GM10248 (cell line): ENCODE data around the gene OASL.

Experiments used
- CTCF ChIA-PET: fragments of 300-600 bp; sonication (Branson Sonifier 250); formaldehyde crosslinking; extraction: SDS; loops from one replicate; lab custom pipeline; 2021; ENCODE audit warnings: antibody characterized with exemption; lab: Yijun Ruan, JAX
- POLR2A ChIA-PET: fragments of 350-650 bp; sonication (Branson Sonifier 250); formaldehyde crosslinking; extraction: SDS; loops from one replicate; lab custom pipeline; 2020; ENCODE audit warnings: antibody characterized with exemption; lab: Yijun Ruan, JAX
- DNase-seq: peaks from one replicate; pipeline ENCODE4 v3.0.0; 2012; ENCODE audit errors: extremely low spot score
- TF ChIP-seq, protein P1 (sequence below): IDR thresholded peaks from 2 replicates; pipeline ENCODE4 v1.5.1; 2012; ENCODE audit warnings: mild to moderate bottlenecking, low read depth; ENCODE audit errors: extremely low read depth, missing control alignments, control extremely low read depth

OASL gene

DNA sequence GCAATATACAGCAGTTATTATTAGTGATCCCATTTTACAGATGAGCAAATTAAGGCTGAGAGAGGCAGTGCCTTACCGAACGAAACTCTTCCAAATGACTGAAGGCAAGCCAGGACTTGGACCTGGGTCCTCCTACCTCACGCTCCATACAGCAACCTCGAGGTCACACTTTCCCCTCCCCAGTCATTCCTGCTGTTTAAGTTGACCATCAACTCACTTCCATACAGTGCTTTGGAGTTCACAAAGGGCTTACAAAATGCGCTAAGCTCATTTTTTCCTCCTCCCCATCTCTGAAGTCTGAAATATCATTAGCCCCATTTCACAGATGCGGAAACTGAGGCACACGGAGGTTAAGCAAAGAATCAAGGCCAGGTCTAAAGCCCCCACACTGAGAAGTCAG lies 56.4 kb downstream of the OASL start:
- ChIA-PET CTCF (interaction anchor here (1.3 to 4.3 kb wide), 3 partner anchors 9 to 113 kb away, joined by 3 to 31 read pairs (median 5); no protein-coding TSS in a partner anchor), POLR2A (no interaction called here)
- TF ChIP-seq, protein P1, sequence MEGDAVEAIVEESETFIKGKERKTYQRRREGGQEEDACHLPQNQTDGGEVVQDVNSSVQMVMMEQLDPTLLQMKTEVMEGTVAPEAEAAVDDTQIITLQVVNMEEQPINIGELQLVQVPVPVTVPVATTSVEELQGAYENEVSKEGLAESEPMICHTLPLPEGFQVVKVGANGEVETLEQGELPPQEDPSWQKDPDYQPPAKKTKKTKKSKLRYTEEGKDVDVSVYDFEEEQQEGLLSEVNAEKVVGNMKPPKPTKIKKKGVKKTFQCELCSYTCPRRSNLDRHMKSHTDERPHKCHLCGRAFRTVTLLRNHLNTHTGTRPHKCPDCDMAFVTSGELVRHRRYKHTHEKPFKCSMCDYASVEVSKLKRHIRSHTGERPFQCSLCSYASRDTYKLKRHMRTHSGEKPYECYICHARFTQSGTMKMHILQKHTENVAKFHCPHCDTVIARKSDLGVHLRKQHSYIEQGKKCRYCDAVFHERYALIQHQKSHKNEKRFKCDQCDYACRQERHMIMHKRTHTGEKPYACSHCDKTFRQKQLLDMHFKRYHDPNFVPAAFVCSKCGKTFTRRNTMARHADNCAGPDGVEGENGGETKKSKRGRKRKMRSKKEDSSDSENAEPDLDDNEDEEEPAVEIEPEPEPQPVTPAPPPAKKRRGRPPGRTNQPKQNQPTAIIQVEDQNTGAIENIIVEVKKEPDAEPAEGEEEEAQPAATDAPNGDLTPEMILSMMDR = no peak

DNA sequence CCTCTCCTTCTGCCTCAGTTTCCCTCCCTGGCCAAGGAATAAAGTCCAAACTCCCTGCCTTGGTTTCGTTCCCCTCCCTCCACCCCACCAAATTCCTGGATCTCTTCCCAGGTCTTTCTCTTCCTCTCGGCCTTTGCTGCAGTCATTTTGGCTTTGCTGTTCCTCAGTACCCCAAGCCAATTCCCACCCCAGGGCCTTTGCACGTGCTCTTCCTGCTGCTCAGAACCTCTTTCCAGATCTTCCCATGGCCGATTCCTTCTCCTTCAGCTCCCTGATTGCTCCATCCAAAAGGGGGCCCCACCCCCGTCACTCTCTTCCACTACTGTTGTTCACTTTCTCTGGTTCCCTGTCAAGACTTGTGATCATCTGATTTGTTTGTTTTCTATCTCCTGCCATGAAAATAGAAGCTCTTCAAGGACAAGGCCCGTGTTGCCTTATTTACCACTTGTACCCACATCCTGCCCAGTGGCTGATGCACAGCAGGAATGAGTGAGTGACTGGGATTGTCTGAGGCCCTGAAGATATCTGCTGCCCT lies 57.6 kb downstream of the OASL start:
- TF ChIP-seq, protein P1 = no peak
- ChIA-PET CTCF (interaction anchor here (1.4 to 4.3 kb wide), 3 partner anchors 9 to 17 kb away, joined by 3 to 31 read pairs (median 12); no protein-coding TSS in a partner anchor), POLR2A (no interaction called here)
- no peak for DNase-seq

More for the DNA sequence above, 56.4 kb downstream of the OASL start:
- DNase-seq = no peak

DNA sequence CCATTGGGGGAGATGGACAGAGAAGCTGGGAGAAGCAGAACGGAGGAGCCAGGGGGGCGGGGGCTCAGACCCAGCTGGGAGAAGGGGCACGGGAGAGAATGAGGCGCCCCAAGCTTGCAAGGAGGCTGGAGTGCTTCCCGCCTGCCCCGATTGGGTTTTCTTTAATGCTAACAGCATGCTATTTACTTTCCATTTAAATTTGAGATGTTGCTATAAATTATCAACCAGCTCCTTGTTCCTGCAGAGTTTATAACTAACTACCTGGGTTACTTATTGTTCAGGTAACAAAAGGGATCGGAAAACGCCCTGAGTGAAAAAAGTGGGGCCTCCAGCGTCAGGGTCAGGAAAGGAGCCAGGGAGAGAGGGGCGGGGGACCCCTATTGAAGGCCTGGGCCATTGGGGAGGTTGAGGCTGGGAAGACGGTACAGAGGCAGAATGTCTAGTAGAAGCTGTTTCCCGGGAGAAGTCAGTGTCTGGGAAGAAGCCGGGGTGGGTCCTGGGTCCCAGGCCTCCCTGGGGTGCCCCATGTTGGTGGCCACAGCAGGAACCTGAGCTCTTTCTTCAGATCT lies 58.2 kb downstream of the OASL start:
- no peak for DNase-seq
- TF ChIP-seq, protein P1 = no peak
- ChIA-PET POLR2A (interaction anchor here (0.6 kb wide), 1 partner anchor 125 kb away, joined by 8 read pairs; no protein-coding TSS in a partner anchor), CTCF (interaction anchor here (1.1 to 4.3 kb wide), 4 partner anchors 9 to 336 kb away, joined by 3 to 31 read pairs (median 8); no protein-coding TSS in a partner anchor)

DNA sequence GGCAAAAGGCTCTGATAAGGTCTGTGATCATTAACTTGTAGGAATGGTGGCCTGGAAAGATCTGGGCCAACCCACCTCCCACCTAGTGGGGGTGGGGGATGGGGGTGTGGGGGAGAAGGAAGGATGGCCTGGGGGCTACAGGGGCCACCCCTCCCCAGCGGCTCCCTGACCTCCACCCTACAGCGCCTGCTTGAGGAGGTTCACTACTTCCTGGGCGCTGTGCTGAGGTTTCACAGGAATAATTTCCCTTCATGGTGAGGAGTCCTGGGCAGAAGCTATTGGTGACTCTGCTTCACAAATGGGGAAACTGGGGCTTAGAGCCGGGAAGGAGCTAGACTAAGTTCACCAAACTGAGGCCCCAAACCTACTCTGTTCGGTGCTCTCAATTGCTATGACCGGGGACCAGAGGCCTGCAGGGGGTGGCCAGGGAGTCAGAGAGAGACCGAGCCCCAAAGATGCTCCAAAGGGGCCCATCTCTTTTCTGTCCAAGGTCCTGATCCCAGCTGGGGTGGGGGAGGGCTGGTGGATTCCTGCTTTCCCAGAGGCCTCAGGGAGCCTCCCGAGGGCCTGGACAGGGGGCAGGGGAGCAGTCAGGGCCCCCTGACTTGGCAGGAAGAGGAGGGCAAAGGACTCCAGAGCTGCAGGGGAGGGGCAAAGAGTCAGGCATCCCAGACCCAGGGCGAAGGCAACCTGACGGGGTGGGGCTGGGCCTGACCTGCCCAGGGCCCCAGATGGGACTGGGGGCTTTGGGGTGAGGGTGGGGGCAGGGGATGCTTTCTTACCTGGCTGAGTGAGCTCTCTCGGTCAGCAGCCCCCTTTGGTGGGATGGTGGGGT lies 59.0 kb downstream of the OASL start:
- ChIA-PET POLR2A (interaction anchor here (0.6 to 0.7 kb wide), 2 partner anchors 126 to 1175 kb away, joined by 3 to 8 read pairs; no protein-coding TSS in a partner anchor), CTCF (interaction anchor here (1.1 to 4.3 kb wide), 4 partner anchors 8 to 335 kb away, joined by 3 to 31 read pairs (median 8); no protein-coding TSS in a partner anchor)
- no peak for DNase-seq
- TF ChIP-seq, protein P1 = no peak

DNA sequence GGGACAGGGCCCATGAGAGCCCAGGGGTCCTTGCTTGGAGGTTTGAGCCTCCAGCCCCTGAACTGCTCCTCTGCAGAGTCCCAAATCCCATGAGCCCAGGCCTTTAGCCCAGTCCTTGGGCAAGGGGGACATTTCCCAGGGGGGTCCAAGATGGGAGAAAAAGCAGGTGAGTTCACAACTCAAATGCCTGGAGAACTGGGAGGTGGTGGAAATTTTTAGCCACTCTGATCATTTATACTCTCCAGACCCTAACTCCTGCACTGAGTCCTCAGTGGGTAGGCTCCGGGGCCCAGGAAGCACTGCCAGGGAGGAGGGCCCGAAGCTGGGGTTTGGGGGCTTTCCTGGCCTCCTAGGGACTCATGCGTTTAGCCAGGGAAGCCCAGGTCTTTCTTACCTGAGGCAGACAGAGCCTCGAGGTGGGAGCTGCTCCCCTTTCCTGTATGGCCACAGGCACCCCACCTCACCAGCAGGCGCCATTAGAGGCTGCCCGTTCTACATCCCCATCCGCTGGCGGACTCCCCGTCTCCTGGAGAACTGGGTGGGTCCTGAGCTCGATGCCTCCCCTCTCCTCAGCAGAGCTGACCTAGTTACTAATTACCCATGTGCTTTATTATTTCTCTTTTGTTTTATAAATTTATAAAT lies 59.7 kb downstream of the OASL start:
- DNase-seq = no peak
- ChIA-PET POLR2A (interaction anchor here (0.7 kb wide), 1 partner anchor 1176 kb away, joined by 3 read pairs; no protein-coding TSS in a partner anchor), CTCF (interaction anchor here (1.1 to 4.3 kb wide), 4 partner anchors 7 to 334 kb away, joined by 3 to 31 read pairs (median 8); no protein-coding TSS in a partner anchor)
- TF ChIP-seq, protein P1 = no peak
